GM12878 (cell line): Measurements from ENCODE around the gene SLCO3A1.

Experiments
- BCLAF1 ChIP-seq: fragments of 450-650 bp; IDR thresholded peaks from 2 replicates; pipeline ENCODE4 v1.6.1; 2017; ENCODE audit warnings: antibody characterized with exemption, mild to moderate bottlenecking, moderate library complexity
- EZH2 ChIP-seq: IDR thresholded peaks from 2 replicates; pipeline ENCODE4 v1.6.1; 2012; ENCODE audit warnings: low read depth, mild to moderate bottlenecking, control low read depth, inconsistent platforms, low read length, borderline replicate concordance; ENCODE audit not compliant: control insufficient read depth
- POLR2A ChIP-seq: IDR thresholded peaks from 2 replicates; pipeline ENCODE4 v1.6.1; 2011; ENCODE audit warnings: low read depth, mild to moderate bottlenecking, low read length
- TF ChIP-seq, protein P1 (sequence below), 3 experiments: IDR thresholded peaks in 2 of 3; conservative IDR thresholded peaks in 1 of 3; 2 replicates each; pipeline ENCODE4 v1.5.1; 2011; ENCODE audit warnings: low read depth in 3 of 3, low read length in 3 of 3, mild to moderate bottlenecking in 3 of 3, control low read depth in 2 of 3, moderate library complexity in 2 of 3, inconsistent platforms in 1 of 3, mixed read lengths in 1 of 3; ENCODE audit not compliant: control insufficient read depth in 2 of 3, insufficient read depth in 1 of 3; ENCODE audit errors: extremely low read depth in 1 of 3

- TF ChIP-seq EZH2 (no peak), BCLAF1 (no peak), POLR2A (no peak)
- TF ChIP-seq, protein P1, sequence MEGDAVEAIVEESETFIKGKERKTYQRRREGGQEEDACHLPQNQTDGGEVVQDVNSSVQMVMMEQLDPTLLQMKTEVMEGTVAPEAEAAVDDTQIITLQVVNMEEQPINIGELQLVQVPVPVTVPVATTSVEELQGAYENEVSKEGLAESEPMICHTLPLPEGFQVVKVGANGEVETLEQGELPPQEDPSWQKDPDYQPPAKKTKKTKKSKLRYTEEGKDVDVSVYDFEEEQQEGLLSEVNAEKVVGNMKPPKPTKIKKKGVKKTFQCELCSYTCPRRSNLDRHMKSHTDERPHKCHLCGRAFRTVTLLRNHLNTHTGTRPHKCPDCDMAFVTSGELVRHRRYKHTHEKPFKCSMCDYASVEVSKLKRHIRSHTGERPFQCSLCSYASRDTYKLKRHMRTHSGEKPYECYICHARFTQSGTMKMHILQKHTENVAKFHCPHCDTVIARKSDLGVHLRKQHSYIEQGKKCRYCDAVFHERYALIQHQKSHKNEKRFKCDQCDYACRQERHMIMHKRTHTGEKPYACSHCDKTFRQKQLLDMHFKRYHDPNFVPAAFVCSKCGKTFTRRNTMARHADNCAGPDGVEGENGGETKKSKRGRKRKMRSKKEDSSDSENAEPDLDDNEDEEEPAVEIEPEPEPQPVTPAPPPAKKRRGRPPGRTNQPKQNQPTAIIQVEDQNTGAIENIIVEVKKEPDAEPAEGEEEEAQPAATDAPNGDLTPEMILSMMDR (IDR thresholded peaks at IDR 0.05 in 2 of 3, conservative IDR thresholded peaks at IDR 0.05 in 1 of 3; ENCODE audit: control insufficient read depth in 2 of 3, extremely low read depth in 1 of 3, insufficient read depth in 1 of 3, low read depth in 3 of 3, low read length in 3 of 3), result no peak
These were observed 112.1 kb downstream of the SLCO3A1 start for GRCh38 chr15:91965501-91966193.
